GM12878 (cell line): ENCODE measurements around the gene AGBL2. TPM values are rescaled to one million over a fixed set of nuclear protein-coding genes. Genes with fewer than 3 reads are reported as not detected.

ENCODE experiments used
- ATAC-seq: fragments of 200-7000 bp; cut with Tn5 transposase; 3 replicates; pipeline ENCODE4 v1.9.1; 2020; ENCODE audit warnings: mild to moderate bottlenecking, moderate library complexity
- BruUV-seq: library from RNA; stranded (reverse); fragments of 400-500 nt; replicated peaks from 2 replicates; lab custom pipeline; 2021; lab: Mats Ljungman, UMichigan
- CTCF ChIA-PET: fragments of 300-600 bp; sonication (Branson Sonifier 250); formaldehyde crosslinking; extraction: SDS; loops from one replicate; lab custom pipeline; 2021; ENCODE audit warnings: inconsistent platforms; lab: Yijun Ruan, JAX
- POLR2A ChIA-PET: fragments of 350-600 bp; formaldehyde crosslinking; extraction: SDS; loops from one replicate; lab custom pipeline; 2021; ENCODE audit warnings: inconsistent platforms; lab: Charles Lee
- RAD21 ChIA-PET: fragments of 300-600 bp; sonication (Branson Sonifier 250); formaldehyde crosslinking; loops from one replicate; lab custom pipeline; 2023; ENCODE audit warnings: antibody characterized with exemption; ENCODE audit not compliant: unreplicated experiment; lab: Charles Lee
- SMC1A ChIA-PET: fragments of 300-600 bp; sonication (Branson Sonifier 250); formaldehyde crosslinking; loops from one replicate; lab custom pipeline; 2023; ENCODE audit not compliant: unreplicated experiment, uncharacterized antibody; lab: Charles Lee
- DNase-seq: peaks from one replicate; pipeline ENCODE4 v3.0.0-alpha.2; 2011; ENCODE audit warnings: low read depth, low spot score
- FAIRE-seq: peaks from 3 replicates; lab custom pipeline; 2011; peaks lifted over from hg19 to GRCh38; lab: Jason Lieb, UNC
- H2AFZ ChIP-seq: 2 replicates; pipeline ENCODE4 v1.6.0; 2011; ENCODE audit warnings: low read depth, low read length, control low read depth; ENCODE audit not compliant: control insufficient read depth
- H3K27ac ChIP-seq: 2 replicates; pipeline ENCODE4 v1.5.1; 2011; ENCODE audit warnings: control low read depth; ENCODE audit not compliant: control insufficient read depth, insufficient read depth
- H3K27me3 ChIP-seq, 2 experiments: replicated peaks in 1 of 2; 2 replicates each; pipeline versions ENCODE4 v1.6.0 to v1.6.1; 2011; ENCODE audit warnings: low read length in 1 of 2; ENCODE audit not compliant: control insufficient read depth in 2 of 2, insufficient read depth in 2 of 2
- H3K36me3 ChIP-seq, 2 experiments: 2 replicates each; pipeline ENCODE4 v1.5.1; 2011; ENCODE audit warnings: low read length in 1 of 2; ENCODE audit not compliant: control insufficient read depth in 2 of 2, insufficient read depth in 2 of 2
- H3K4me1 ChIP-seq: 2 replicates; pipeline ENCODE4 v1.6.1; 2011; ENCODE audit warnings: mild to moderate bottlenecking, low read length, moderate library complexity, mixed read lengths; ENCODE audit not compliant: control insufficient read depth, insufficient read depth
- H3K4me2 ChIP-seq: 2 replicates; pipeline ENCODE4 v1.6.0; 2011; ENCODE audit warnings: control low read depth; ENCODE audit not compliant: control insufficient read depth, insufficient read depth
- H3K4me3 ChIP-seq: fragments of 200-600 bp; sonication (generic); 2 replicates; pipeline ENCODE4 v1.5.1; 2016
- H3K79me2 ChIP-seq: 2 replicates; pipeline ENCODE4 v1.6.0; 2011; ENCODE audit warnings: low read length; ENCODE audit not compliant: control insufficient read depth, insufficient read depth
- H3K9ac ChIP-seq: 2 replicates; pipeline ENCODE4 v1.8.0; 2011; ENCODE audit warnings: low read length, control low read depth, mixed read lengths; ENCODE audit not compliant: control insufficient read depth, insufficient read depth
- H3K9me3 ChIP-seq: replicated peaks from 3 replicates; pipeline ENCODE4 v1.5.1; 2011; ENCODE audit warnings: mild to moderate bottlenecking, low read length; ENCODE audit not compliant: control insufficient read depth, insufficient read depth
- H4K20me1 ChIP-seq: 2 replicates; pipeline ENCODE4 v1.6.0; 2011; ENCODE audit not compliant: control insufficient read depth, insufficient read depth
- CBFB ChIP-seq: IDR thresholded peaks from 2 replicates; pipeline ENCODE4 v1.6.1; 2016; ENCODE audit warnings: antibody characterized with exemption, low read depth
- CHD4 ChIP-seq: fragments of 200-600 bp; sonication (generic); IDR thresholded peaks from 2 replicates; pipeline ENCODE4 v1.6.1; 2016; ENCODE audit warnings: mild to moderate bottlenecking
- DPF2 ChIP-seq: fragments of 450-650 bp; IDR thresholded peaks from 2 replicates; pipeline ENCODE4 v1.6.1; 2017; ENCODE audit warnings: mild to moderate bottlenecking
- EP300 ChIP-seq, 2 experiments: fragments of 150-350 bp in 1 of 2; IDR thresholded peaks; 2 replicates each; pipeline ENCODE4 v1.6.1; 2011 to 2012; ENCODE audit warnings: low read depth in 2 of 2, low read length in 2 of 2, borderline replicate concordance in 1 of 2, improper control_type of control experiment in 1 of 2, inconsistent platforms in 1 of 2; ENCODE audit not compliant: control insufficient read depth in 1 of 2
- ESRRA ChIP-seq: IDR thresholded peaks from 2 replicates; pipeline ENCODE4 v1.6.1; 2012; ENCODE audit warnings: mild to moderate bottlenecking, low read length, improper control_type of control experiment
- GABPA ChIP-seq: IDR thresholded peaks from 2 replicates; pipeline ENCODE4 v1.6.1; 2014; ENCODE audit warnings: antibody characterized with exemption, low read depth, mild to moderate bottlenecking, inconsistent platforms
- HCFC1 ChIP-seq: fragments of 150-350 bp; IDR thresholded peaks from 2 replicates; pipeline ENCODE4 v1.6.1; 2014; ENCODE audit warnings: low read length
- IKZF1 ChIP-seq: fragments of 450-650 bp; conservative IDR thresholded peaks from 2 replicates; pipeline ENCODE4 v1.6.1; 2017; ENCODE audit warnings: antibody characterized with exemption, mild to moderate bottlenecking
- MEF2A ChIP-seq: IDR thresholded peaks from 2 replicates; pipeline ENCODE4 v1.6.1; 2011; ENCODE audit warnings: low read depth, mild to moderate bottlenecking, low read length, moderate library complexity; ENCODE audit not compliant: insufficient read depth
- NFIC ChIP-seq: IDR thresholded peaks from 2 replicates; pipeline ENCODE4 v1.6.1; 2012; ENCODE audit warnings: low read depth, mild to moderate bottlenecking, inconsistent platforms, low read length, moderate library complexity
- NFYB ChIP-seq: IDR thresholded peaks from 2 replicates; pipeline ENCODE4 v1.6.1; 2011; ENCODE audit warnings: low read depth, mild to moderate bottlenecking, low read length, improper control_type of control experiment, moderate library complexity; ENCODE audit not compliant: insufficient read depth
- NKRF ChIP-seq: fragments of 450-650 bp; conservative IDR thresholded peaks from 2 replicates; pipeline ENCODE4 v1.6.1; 2017; ENCODE audit warnings: mild to moderate bottlenecking, moderate library complexity
- POLR2A ChIP-seq: IDR thresholded peaks from 2 replicates; pipeline ENCODE4 v1.6.1; 2011; ENCODE audit warnings: low read depth, mild to moderate bottlenecking, low read length
- RAD21 ChIP-seq: IDR thresholded peaks from 2 replicates; pipeline ENCODE4 v1.6.1; 2011; ENCODE audit warnings: mild to moderate bottlenecking, low read depth, low read length, moderate library complexity; ENCODE audit not compliant: insufficient read depth
- RCOR1 ChIP-seq: conservative IDR thresholded peaks from 2 replicates; pipeline ENCODE4 v1.6.1; 2012; ENCODE audit warnings: low read depth, low read length, improper control_type of control experiment
- SP1 ChIP-seq: IDR thresholded peaks from one replicate; pipeline ENCODE4 v1.6.1; 2011; ENCODE audit warnings: low read depth, low read length
- TAF1 ChIP-seq: IDR thresholded peaks from 2 replicates; pipeline ENCODE4 v1.6.1; 2011; ENCODE audit warnings: mild to moderate bottlenecking, low read depth, low read length, borderline replicate concordance
- TCF7 ChIP-seq: IDR thresholded peaks from 2 replicates; pipeline ENCODE4 v1.6.1; 2014; ENCODE audit warnings: antibody characterized with exemption, borderline replicate concordance
- WRNIP1 ChIP-seq: IDR thresholded peaks from 2 replicates; pipeline ENCODE4 v1.6.1; 2011; ENCODE audit warnings: low read depth, low read length, improper control_type of control experiment, borderline replicate concordance
- ZNF207 ChIP-seq: fragments of 450-650 bp; IDR thresholded peaks from 2 replicates; pipeline ENCODE4 v1.6.1; 2014; ENCODE audit warnings: antibody characterized with exemption, mild to moderate bottlenecking, borderline replicate concordance
- WGBS: methylation state at CpG from one replicate; pipeline ENCODE4 v1.1.6; 2016; ENCODE audit warnings: low lambda C conversion rate; ENCODE audit not compliant: insufficient replicate concordance, insufficient coverage; ENCODE audit errors: missing lambda C conversion rate; 5-methylcytosine and 5-hydroxymethylcytosine counted together
- in situ Hi-C: fragments of 300-500 bp; cut with MboI; formaldehyde crosslinking; loops from 9 replicates; pipeline ENCODE4 v1.14.3; 2018; ENCODE audit warnings: mixed read lengths
- intact Hi-C: fragments of 100-400 bp; cut with micrococcal nuclease; formaldehyde crosslinking; loops from one replicate; pipeline ENCODE4 v1.14.2; 2022; ENCODE audit not compliant: unreplicated experiment
- polyA plus RNA-seq, 11 experiments: library from polyadenylated mRNA; depleted of rRNA in 4 of 11; unstranded in 6 of 11; stranded (reverse) in 5 of 11; fragments of >200 nt; fragmentation: Nextera tagmentation in 4 of 11; fragmentation: Illumina TruSeq in 1 of 11; extraction: Ambion mirVana in 4 of 11; extraction: Trizol in 1 of 11; gene quantifications; 1 replicate in 1 of 11; 2 replicates in 10 of 11; pipeline versions ENCODE4 v1.2.1 to v1.2.3, GENCODE V29; 2011 to 2016; ENCODE audit warnings: inconsistent platforms in 2 of 11, missing spikeins in 2 of 11, low read depth in 1 of 11
- total RNA-seq, 4 experiments: library from RNA; depleted of rRNA in 3 of 4; stranded (reverse); fragments of >200 nt in 3 of 4; fragmentation: Illumina TruSeq in 1 of 4; extraction: Trizol in 1 of 4; gene quantifications; 2 replicates each; pipeline versions ENCODE4 v1.2.1 to v1.2.3, GENCODE V29; 2013 to 2021

The AGBL2 gene
- total and polyA plus RNA-seq, 10 of the 15 experiments (the other 5 are each of a cell fraction or from before 2014, with no cell fraction given) = 0.93 to 12.2 (median 2.9) TPM

DNA sequence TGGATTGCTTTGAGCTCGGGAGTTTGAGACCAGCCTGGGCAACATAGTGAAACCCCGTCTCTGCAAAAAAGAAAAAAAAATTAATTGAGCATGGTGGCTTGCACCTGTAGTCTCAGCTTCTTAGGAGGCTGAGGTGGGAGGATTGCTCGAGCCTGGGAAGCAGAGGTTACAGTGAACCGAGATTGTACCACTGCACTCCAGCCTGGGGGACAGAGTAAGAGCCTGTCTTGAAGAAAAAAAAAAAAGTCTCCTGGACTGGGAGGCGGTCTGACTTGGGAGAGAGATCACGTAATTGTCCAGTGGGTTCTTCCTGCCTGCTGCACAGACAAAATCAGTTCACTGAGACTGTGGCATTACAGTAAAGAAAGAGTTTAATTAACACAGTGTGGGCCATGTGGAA lies 69.7 kb downstream of the AGBL2 start:
- intact Hi-C loops = no loop called here
- SMC1A ChIA-PET = no interaction called here

GRCh38 chr11:47642099-47642855 lies 72.9 kb downstream of the AGBL2 start, which contains the start of gene MTCH2:
Gene MTCH2, minus strand, starts transcription at chr11:47642559. Its CDS starts 94 bp downstream, at chr11:47642465.
- no peaks in the 10 kb centered on the region for H3K27me3 ChIP-seq
- peak within 1 kb of the TSS; percentile 95 for H2AFZ ChIP-seq
- H3K4me3 ChIP-seq = peak within 1 kb of the TSS; percentile 81
- no peaks in the 10 kb centered on the region for H4K20me1 ChIP-seq
- ChIA-PET CTCF (no interaction called here), POLR2A (interaction anchor here (1.2 kb wide), 1 partner anchor 109 kb away, joined by 3 read pairs; no protein-coding TSS in a partner anchor), RAD21 (interaction anchor here (1.7 kb wide), 1 partner anchor 72 kb away, joined by 3 read pairs; no protein-coding TSS in a partner anchor), SMC1A (interaction anchor here (1.0 to 1.5 kb wide), 3 partner anchors 73 to 74 kb away, joined by 3 to 8 read pairs (median 3); partner anchors contain the start of gene AGBL2)
- under 1% methylated on average over 66 of the region's 78 CpGs for WGBS
- DNase-seq (peak; percentile 92), ATAC-seq (peak; percentile 96), FAIRE-seq (peak; percentile 95)
- H3K79me2 ChIP-seq = peaks cover 27% of the 10 kb centered on the region
- peak within 1 kb of the TSS; percentile 90 for H3K27ac ChIP-seq
- peak within 1 kb of the TSS; percentile 11 for H3K4me2 ChIP-seq
- peaks cover 7% of the 10 kb centered on the region for H3K4me1 ChIP-seq
- no peaks in the 10 kb centered on the region for H3K9me3 ChIP-seq
- intact Hi-C loops (loop anchor here (2.0 to 5.0 kb wide), 2 partner anchors 73 to 210 kb away; partner anchors contain the start of gene AGBL2), in situ Hi-C loops (no loop called here)
- no TSS peak for BruUV-seq
- H3K9ac ChIP-seq = peak within 1 kb of the TSS; percentile 95
- no peaks in the 10 kb centered on the region; a peak in 1 of 4 replicates for H3K36me3 ChIP-seq
- no peak for TF ChIP-seq EP300 (IDR thresholded peaks at IDR 0.05; ENCODE audit: borderline replicate concordance in 1 of 2, control insufficient read depth in 1 of 2, low read depth in 2 of 2, low read length in 2 of 2)
- TF ChIP-seq WRNIP1 = no peak
- TF ChIP-seq RAD21 = no peak
- peak; percentile 97 for TF ChIP-seq ESRRA
- TF ChIP-seq DPF2 = peak; percentile 76
- peak; percentile 73; the same call in 1 of the 2 replicates for TF ChIP-seq ZNF207
- TF ChIP-seq GABPA = no peak
- TF ChIP-seq NFIC = no peak
- peak; percentile 98 for TF ChIP-seq POLR2A
- TF ChIP-seq NKRF = peak; percentile 80; the same call in 1 of the 2 replicates
- TF ChIP-seq NFYB = peak; percentile 50; the same call in 1 of the 2 replicates
- no peak; the same call in 1 of the 2 replicates for TF ChIP-seq HCFC1

More for the DNA sequence above, 69.7 kb downstream of the AGBL2 start:
- no peak overlapping the region for H3K27ac ChIP-seq
- no peak for TF ChIP-seq CHD4
- TF ChIP-seq TAF1 = no peak
- TF ChIP-seq TCF7 = no peak
- no peak for TF ChIP-seq RCOR1
- TF ChIP-seq SP1 = no peak
- TF ChIP-seq IKZF1 = no peak
- no peak for TF ChIP-seq CBFB
- TF ChIP-seq MEF2A = no peak
- no peak overlapping the region for H3K4me2 ChIP-seq
- POLR2A ChIA-PET = interaction anchor here (0.5 kb wide), 1 partner anchor 28 kb away, joined by 3 read pairs; no protein-coding TSS in a partner anchor
- no peak overlapping the region for H3K9ac ChIP-seq
- no peaks in the 10 kb centered on the region for H3K36me3 ChIP-seq
- WGBS = 73% methylated on average over 6 of the region's 6 CpGs
- H4K20me1 ChIP-seq = no peaks in the 10 kb centered on the region
- peaks cover 6% of the 10 kb centered on the region for H3K4me1 ChIP-seq
- H3K79me2 ChIP-seq = peaks cover 19% of the 10 kb centered on the region
- no peak for FAIRE-seq
- no TSS peak for BruUV-seq
- DNase-seq = no peak
- RAD21 ChIA-PET = no interaction called here
- CTCF ChIA-PET = no interaction called here
- in situ Hi-C loops = no loop called here
- no peak overlapping the region for H3K4me3 ChIP-seq
- no peak for ATAC-seq
- H3K9me3 ChIP-seq = no peaks in the 10 kb centered on the region
- no peaks in the 10 kb centered on the region for H3K27me3 ChIP-seq
- H2AFZ ChIP-seq = no peak overlapping the region
